ENCODE data around the gene HOXD13.

DNA sequence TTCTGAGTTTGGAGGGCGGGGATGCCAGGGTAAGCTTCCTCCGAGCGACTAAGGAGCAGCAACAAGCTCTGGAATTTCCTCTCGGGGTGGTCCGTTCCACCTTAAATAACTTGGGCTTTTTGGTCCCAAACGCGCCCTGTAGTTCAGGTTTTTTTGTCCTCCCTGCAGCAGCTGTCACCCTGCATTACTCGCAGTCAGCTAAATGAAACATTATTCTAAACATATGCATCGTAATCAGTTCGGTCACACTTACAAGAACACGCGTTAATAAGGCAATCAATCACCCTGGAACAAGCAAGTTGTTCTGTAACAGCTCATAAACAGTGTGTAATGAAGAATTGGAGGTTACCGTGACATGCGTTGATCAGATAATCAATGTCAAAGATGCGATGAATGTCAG lies 17.0 kb upstream of the HOXD13 start:
- TF ChIP-seq, protein P1, sequence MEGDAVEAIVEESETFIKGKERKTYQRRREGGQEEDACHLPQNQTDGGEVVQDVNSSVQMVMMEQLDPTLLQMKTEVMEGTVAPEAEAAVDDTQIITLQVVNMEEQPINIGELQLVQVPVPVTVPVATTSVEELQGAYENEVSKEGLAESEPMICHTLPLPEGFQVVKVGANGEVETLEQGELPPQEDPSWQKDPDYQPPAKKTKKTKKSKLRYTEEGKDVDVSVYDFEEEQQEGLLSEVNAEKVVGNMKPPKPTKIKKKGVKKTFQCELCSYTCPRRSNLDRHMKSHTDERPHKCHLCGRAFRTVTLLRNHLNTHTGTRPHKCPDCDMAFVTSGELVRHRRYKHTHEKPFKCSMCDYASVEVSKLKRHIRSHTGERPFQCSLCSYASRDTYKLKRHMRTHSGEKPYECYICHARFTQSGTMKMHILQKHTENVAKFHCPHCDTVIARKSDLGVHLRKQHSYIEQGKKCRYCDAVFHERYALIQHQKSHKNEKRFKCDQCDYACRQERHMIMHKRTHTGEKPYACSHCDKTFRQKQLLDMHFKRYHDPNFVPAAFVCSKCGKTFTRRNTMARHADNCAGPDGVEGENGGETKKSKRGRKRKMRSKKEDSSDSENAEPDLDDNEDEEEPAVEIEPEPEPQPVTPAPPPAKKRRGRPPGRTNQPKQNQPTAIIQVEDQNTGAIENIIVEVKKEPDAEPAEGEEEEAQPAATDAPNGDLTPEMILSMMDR (IDR thresholded peaks at IDR 0.05) = no peak
- TF ChIP-seq POLR2A (IDR thresholded peaks at IDR 0.05) = no peak
- TF ChIP-seq POLR2AphosphoS5 (IDR thresholded peaks at IDR 0.05) = no peak
